ENCODE results near the gene CD46.
A peak's percentile ranks its signal among the peaks of the same experiment; 100 is the strongest.

The CD46 gene

DNA sequence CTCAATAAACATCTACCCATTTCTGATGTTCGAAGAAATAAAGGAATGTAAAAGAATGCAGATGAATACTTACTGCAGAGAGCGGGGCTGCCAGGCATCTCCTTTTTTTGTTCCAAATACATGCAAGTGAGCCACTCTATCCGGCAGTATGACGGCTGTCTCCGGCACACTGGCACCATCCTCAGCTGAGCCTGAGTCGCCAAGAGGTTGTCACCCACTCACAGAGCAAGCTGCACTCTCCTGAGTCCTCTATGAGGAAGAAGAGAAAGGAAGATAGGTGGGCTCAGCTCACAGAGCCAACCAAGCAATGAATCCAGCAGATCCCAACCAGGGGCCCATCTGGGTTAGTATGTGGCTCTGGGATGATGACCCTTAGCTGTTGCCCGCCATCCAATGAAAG is 65.3 kb downstream of the CD46 start:
- DNase-seq, result no peak

DNA sequence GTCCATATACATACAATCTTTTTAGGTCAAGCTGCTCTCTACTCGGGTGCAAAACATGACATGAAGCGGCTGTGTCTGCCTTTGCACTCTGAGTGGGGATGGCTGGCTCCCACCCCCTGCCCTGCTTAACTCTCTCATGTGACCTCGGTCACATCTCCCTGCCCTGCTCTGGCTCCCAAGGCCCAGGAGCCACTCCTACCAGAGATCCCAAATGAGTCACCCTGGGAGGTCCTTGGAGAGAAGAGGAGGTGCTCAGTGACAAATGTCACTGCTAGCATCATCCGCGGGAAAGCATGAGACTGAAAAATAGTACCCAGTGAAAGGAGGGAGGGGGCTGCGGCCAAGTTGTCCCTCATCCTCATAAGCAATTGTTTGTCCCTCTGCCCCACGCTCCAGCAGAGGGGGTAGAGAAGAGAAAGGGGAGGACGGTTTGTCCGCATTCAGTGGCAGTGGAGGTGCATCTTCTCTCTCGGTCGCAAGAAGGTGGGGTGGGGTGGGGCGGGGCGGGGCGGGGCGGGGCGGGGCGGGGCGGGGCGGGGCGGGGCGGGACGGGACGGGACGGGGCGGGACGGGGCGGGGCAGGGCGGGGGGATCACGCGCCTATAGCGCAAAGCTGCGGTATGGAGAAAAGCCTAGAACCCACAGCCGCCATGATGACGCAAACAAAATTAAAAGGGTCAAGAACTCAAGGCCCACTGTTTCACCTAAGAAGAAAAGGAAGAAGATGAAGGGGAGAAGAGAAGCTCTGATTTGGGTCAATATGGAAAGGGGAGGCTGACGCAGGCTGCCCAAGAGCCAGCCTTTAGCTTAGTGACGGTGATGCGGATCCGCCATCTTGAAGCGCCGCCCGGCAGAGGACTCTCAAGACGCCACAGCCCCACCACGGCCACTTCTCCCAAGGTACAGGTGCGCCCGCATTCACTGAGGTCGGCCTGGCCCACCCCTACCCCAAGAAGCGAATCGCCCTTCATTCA is 66.2 kb downstream of the CD46 start:
- DNase-seq, result no peak

DNA sequence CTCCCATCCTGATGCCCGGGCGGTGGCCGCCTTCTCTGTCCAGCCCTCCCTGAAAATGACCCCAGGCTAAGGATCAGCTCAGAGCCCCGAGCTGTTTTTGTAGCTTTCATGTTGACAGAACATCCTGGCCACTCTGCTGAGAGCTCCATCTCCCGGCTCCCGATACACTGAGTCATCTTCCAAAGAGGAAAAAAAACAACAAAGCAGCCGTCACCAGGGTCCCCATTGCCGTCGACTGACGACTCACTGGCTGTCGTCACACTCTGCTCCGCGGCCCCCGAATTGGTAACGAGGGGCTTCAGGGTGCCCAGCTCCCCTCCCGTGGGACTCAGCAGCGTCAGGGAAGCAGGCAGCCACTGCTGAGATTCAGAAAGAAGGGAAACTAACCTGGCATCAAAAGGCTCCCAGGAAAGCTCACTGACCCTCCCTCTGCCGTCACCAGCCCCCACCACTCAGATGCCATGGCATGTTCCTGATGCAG is 67.2 kb downstream of the CD46 start:
- no peak for DNase-seq

DNA sequence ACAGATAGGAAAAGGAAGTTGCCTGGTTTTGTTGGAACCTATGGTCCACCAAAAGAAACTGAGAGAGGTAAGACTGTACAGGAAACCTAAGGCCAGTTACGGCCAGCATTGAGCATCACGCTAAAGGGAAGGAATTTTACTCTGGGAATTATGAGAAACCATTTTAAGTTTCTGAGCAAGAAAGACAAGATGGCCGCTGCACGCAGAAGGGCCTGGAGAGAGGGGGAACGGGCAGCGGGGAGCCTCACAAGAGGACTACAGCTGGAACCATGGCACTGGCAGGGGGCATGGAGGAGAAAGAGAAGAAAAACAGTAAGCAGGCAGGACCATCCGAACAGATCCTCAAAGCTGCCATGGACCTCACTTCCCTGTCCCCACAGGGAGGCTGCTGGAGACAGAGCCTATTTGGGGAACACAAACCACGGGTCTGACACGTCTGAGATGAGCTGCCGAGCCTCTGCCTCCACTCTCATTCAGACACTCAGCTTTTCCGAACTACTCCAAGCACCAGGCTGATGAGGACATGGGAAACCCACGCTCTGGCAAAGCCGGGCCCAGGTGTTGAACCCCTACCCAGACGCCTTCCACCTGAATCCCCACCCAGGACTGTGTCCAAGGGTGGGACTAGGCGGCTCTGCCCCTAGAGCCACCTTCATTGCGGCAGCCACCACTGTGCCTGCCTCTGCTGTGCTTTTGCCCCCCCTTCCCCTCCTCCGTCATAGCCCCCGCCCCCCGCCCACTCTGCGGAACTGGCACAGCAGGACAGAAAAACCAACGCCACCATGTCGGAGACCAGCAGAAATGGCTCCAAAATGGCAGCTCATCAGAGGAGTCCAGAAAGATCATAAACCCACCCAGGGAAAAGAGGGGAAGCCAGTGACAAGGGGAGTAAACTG is 69.0 kb downstream of the CD46 start:
- DNase-seq, result no peak

DNA sequence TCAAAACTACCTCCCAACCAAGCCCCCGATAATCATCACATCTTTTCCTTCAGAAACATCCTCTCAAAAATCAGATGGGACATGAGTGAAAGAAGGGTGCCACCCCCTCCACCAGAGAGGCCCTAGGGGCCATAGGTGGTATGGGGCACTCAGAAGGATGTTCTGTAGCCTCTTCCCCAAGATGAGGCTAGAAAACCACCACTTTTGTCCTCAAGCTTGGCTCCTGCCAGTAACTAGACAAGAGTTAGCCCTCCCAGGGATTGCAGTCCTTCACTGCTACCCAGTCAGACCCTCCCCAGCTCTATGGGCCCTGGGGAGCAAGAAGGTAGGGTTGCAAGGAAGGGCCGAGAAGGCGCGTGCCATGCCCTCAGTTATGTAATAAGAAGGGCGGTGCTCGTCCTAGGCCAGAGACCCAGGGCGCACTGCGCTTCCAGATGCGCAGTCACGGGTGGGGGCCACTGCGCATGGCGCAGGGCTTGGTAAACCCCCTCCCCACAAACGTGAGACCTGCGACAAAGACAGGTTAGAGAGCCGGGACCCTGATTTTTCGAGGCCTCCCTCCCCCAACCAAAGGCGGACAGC is 69.7 kb downstream of the CD46 start:
- DNase-seq, result no peak

DNA sequence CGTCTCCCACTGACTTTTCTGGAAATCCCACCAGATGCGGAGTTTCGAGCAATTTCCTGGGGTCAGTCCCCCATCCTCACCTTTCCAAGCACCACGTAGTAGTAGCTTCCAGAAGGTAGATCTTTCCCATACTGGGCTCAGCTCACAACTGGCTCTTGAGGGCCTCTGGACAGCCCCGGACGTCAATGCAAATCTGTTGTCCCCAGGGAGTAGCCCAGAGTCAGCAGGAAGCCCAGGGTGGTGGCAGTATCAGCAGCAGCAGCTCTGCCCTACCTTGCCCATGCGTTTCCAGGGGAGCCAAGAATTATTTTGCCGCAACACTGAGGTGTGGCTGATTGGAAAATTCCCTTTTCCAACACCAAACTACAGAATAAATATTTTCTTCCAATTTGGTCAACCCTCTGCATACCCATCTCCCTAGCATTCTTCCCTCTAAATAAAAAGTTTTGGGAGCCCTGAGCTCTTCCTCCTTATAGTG is 70.3 kb downstream of the CD46 start:
- no peak for DNase-seq

DNA sequence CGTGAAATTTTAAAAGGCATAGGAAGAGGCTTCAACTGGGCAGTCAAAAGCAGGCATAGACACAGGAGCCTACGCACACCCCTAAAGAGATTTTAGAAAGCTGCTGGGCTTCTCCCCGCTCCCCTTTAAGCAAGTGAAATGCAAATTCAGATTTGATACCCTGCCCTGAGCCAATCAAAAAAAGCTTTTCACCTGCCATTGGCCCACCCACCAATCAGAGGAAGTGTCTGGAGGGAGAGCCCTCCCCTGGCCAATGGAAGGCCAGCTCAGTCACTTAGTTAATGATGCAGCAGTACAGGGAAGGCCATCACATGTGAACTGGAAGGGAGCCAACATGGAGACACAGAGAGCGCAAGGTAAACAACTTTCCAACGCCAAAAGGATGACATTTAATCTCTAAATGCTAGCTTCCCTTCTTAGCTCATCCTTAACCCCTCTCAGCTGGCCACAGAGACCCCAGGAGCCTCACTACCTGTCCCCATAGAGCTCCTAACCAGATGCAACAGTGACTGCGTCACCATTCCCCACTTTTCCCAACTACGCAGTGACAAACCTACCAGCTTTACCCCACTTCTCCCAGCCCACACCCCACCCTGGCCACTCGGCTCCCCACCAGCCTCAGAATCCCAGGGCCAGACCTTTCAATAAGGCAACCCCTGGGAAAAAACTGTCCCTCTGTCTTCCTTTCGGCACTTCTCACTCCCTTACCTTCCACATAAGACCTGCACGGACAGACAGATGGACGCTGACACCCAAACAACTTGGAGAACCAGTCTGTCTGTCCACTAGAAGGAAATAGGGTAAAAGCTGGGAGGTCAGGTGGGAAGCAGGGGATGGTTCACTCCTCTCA is 71.0 kb downstream of the CD46 start:
- no peak for DNase-seq

DNA sequence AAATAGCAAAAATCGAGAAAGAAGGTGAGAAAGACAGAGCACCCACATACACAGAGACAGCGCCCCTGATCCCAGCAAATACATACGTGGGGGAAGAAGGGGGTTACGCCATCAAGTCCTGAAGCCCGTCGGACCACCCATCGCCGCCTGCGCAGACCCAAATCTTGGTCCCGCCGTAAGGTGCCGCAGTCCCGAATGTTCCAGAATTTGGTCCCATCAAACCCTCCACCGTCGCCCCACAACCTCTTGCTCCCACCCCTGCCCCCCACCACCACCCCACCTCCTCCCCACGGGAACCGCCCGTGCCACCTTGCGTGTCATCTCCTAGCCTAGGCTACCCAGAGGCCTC is 71.7 kb downstream of the CD46 start:
- no peak for DNase-seq

DNA sequence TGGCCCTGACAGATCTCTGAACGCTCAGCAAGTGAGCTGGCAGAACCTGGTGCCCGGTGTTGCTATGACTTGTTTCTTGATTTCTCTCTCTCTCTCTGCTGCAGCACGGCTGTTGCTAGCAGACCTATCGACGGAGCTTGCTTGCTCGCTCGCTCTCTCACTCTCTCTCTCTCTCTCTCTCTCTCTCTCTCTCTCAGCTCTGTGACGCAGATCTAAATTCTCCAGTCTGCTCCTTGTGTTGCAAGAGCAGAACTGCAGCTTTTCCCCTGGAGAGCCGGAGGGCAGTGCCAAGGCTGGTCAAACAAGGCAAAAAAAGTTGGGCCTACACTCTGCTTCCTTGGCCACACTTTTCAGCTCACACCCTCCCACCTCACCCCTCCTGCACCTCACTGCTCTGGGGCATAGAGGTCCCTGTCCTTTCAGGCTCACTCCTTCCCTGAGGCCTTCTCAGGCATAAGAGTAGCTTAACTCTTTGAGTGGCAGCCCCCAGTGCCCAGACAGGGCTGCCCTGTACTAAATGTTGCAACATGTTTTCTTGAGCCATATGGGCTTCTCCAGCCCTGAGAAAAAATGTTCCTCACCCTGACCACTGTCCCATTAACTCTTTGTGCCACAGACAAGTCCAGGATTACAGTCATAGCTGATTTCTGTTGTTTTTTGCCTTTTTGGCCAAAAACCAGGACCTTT is 72.2 kb downstream of the CD46 start:
- peak; percentile 88 for DNase-seq

DNA sequence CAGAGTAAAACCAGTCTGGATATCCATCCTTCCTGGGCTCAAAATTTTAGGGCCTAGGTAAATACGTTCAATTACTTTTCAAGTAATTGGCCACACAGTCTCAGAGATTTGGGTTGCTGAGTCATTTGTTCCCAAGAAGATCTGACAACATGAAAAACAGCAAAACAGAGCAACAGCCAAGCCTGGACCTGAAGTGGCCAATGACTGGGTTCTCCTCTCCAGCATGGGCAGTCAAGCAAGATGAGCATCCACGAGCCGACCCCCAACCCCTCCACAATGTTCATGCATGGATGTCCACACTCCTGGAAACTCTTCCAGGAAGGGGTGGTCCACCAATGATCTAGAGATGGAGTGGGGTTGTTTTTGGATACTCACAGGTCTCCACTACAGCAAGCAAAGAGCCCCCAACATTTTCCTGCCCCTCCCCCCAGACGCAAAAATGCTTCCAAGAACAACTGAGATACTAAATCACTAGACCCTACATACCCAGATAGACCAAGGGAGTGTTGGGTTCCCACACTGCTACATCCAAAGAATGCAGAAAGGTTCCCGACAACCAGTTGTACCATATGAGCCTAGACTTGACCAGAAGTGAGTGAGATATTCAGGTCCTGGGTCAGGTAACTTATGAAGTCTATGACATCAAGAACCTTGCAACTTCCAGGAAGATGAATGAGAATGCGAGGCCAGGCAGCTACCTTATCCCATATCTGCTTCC is 73.0 kb downstream of the CD46 start:
- DNase-seq, result no peak

DNA sequence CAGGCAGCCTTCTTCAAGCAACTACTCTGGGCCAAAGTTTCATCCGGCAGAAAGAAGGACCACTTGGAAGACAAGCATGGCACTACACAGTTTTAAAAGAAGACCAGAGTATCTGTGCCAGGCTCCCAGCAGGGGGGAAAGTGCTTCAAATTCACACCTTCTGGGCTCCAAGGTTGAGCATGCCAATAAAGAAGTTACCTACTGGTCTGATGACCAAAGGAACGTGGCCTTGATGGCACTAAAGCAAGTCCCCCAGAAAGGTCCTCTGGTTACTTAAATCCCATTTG is 73.5 kb downstream of the CD46 start:
- DNase-seq, result no peak

DNA sequence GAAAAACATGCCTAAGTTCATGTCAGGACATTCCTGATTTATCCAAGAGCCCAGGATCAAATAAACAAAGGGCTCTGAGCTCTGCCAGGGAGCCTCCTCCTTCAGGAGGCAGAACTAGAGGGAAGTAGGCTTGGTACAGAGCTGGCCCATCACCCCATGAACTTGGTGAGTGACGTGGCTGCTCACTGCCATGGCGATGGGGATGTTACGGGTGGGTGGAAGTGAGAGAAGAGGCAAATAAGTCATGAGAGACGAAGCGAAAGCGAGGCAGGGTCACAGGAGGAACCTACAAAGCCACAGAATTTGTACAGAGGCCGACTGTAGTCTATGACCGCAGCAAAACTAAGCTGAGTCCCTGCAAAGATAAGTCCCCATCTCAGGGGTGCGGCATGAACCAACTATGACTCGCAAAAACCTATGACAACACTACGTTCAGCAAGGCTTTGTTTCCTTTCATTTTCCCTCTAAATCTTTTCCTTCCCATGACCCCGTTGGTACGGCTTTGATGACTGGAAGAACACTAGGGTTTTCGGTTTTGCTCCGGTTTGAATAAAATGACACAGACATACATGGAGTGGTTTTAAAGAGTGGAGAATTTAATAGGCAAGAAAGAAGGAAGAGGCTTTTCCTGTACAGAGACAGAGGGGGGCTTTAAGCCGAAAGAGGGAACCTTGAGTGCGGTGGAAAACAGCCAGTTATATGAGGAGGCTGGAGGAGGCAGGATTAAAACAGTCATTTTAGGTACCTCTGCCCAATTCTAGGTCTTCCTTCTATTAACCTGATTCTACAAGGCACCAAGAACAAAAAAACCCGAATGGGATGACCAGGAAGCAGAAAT is 74.1 kb downstream of the CD46 start:
- peak; percentile 100 for DNase-seq

DNA sequence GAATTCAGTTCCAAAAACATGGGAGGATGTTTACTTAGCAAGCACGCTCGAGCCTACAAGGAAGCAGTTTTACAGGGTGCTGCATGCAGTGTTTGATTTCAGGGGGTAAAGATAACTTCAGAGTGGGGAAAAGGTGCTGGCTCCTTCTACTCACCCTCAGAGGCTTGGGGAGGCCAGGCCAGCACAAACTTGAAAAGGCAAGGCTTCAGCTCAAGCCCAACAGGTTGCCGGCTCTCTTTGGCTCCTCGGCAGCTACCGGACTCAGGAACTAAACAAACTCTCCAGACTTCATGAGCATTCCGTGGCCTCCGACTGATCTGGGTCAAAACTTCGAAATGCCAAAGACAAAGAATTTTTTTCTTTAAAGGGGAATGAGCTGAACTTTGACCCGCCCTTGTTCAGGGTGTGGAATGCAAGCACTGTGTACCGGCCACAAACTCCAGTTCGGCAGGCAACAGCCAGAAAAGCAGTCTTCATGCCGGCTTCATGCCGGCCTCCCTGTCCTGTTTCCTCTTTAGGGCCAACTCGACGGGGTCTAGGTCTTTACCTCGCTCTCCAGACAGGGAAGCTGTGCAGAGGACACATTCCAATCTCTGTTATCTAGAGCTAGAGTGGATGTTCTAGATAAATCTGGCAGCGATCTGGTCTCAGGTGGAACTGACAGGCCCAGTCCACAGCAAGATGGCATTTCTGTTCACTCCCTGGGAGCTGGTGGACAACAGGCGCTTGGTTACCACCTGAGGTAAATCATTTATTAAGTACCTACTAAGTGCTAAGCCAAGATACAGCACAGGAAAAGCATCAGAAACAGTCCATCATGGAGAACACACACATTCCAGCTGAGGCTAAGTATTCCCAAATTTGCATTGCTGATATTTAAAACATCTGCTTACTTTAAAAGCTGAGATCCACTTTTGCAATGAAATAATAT is 75.0 kb downstream of the CD46 start:
- no peak for DNase-seq

DNA sequence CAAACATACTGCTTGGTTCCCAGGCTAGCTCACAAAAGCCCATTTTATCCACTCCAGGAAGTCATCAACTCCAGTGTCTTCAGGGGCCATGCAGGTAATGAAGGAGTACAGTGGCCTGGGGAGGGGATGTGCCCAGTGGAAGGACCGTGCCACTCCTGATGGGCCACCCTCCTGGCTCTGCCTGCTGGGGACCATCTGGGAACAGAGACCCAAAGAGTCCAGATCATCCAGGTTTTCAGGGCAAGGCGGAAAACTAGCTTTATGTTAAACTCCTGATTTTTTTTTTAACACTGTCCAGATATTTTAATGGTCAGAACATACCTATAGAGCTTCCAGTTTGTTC is 75.6 kb downstream of the CD46 start:
- DNase-seq, result no peak

DNA sequence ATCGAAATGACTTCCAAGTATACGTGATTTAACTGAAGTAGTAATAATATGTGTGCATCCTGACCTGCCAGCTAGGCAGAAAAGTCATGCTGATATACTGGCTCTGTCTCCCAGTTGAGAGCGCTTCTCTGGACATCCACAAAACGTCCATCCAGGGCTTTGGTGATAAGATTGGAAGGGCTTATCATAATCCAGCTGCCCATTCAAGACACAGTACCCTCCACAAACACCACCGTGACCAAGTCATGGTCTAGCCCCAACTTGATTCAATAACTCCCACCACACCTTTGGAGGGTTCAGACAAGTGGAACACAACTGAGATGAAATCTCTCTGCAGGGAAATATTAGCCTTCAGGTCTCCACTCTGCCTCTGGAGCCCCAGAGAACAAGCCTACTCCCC is 76.2 kb downstream of the CD46 start:
- no peak for DNase-seq

DNA sequence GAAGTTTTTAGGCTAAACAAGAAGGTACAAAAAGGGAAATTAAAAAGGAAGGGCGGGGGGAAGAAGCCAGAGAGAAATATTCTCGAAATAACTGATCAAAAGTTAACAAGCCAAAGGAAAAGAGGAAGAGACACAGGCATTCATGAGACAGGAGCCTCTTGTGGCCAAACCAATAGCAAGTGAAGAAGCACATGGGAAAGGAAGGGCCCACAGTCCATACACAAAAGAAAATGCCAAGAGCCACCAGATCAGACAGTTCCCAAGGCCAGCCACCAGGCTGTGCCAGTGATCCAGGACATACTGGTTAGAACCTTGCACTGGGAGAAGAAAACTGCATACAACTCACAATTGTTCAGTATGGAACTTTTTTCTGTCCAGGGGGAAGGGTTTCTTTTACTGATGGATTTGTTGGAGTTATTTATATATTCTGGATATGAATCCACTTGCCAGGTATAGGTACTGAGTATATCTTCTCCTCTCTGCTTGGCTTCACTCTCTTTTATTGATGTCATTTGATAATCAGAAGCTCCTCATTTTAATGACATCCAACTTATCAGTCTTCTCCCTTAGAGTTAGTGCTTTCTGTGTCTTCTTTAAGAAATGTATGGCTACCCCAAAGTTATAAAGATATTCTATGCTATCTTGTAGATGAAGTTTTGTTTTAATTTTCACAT is 76.8 kb downstream of the CD46 start:
- peak; percentile 98 for DNase-seq

DNA sequence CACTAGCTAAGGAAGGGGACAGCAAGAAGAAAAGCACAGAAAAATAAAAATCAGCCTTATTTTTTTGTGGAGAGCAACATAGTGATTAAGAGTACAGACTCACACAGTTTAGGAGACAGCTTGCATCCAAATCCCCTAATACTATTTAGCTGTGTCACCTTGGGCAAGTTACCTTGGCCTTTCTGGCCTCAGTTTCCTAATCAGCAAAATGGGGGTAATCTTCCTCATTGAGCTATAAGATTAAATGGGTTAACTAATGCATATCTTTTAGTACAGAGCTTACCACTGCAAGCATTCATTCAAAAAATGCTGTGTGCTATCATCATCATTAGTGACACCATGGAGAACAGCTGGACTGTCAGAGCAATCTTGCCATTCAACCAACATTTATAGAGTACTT is 77.7 kb downstream of the CD46 start:
- no peak for DNase-seq

DNA sequence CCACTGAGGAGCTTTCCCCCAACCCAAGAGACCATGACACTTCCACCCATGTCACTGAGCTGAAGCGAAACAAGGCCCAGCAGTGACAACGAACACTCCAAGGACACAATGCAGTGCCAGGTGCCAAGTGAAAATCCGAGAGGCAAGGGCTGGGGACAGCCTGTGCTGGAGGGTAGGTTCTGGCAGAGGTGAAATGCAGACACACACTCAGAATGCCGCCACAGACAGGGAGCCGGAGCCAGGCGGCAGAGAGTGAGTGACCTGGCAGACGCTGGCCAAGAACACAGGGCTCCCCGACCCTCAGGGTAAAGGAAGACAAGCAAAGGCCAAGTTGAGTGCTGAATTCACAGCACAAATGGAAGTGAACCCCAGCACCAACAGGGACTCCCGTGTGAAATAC is 78.9 kb downstream of the CD46 start:
- no peak for DNase-seq

Measured in MV-4-11 (cell line).